GM21529 (cell line): ENCODE data around the gene PDZRN3.
"Not testable (repeated sequence)": the region's sequence is repeated elsewhere in the genome, so short reads cannot be mapped to it uniquely, and the experiment has no call there.

ENCODE experiments used
- ATAC-seq: cut with Tn5 transposase; IDR thresholded peaks from one replicate; pipeline ENCODE4 v1.9.1; 2021; ENCODE audit not compliant: unreplicated experiment

The PDZRN3 gene

DNA sequence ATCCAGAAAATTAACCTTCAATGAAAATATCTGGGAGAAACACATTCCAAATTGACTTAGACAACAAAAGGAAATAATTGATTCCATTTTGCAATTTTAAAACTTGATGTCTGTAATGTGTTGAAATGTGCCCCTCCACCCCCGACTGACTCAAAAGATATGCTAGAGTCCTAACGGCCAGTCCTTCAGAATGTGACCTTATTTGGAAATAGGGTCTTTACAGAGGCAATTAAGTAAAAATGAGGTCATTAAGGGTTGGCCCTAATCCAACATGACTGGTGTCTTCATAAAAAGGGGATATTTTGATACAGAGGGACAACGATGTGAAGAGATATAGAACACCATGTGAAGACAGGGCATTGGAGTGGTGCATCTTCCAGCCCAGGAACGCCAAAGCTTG, 153.9 kb downstream of the PDZRN3 start:
- ATAC-seq: no peak

DNA sequence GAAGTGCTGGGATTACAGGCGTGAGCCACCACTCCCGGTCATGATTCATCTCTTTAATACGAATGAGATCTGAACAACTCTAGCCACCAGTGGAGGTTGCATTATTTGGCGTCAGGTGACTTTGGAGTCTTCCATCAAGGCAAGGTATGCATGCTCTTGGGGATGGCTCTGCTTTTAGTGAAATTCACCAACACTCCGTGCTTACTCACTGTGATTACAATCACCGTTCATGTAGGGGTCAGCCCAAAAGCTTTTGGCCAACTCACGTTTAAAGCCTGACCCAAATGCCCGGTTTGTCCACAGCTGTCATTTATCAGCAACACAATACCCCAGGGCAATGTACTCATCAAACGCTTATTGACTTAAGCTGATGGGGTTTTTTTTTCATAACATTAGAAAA, 155.4 kb downstream of the PDZRN3 start:
- ATAC-seq: no peak

DNA sequence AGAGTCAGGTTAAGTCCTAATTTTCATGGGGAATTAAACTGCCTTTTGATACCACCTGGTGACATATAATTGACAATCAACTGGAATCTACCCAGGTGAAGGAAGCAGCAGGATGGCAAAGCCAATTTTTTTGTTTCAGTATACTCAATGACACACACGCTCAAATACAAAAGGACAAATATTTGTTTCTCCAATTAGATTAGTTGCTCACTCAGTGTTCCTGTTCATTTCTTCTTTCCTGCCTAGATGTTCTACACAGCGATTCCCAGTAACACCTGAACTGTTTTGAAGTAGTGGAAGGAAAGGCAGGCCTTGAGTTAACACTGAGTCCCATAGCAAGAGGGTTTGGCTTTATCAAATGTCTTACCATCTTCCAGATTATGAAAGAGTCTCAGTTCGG, 157.5 kb downstream of the PDZRN3 start:
- no peak for ATAC-seq

DNA sequence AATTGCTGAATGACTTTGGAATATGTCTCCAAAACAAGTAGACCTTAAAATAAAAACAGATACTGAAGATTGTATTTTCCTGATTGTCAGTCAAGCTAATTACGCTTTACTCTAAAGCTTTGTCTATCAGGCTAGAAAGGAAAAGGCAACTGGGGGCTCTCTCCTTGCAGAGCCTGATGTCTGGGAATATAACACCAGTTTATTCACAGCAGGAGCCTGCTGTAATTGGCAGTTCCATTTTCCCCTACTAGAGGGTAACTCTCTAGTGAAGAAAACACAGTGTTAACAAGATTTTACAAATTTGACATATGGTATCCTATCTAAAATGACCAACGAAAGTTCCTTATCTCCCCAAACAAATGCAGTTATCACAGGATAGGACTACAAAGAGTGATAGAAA, 158.8 kb downstream of the PDZRN3 start:
- ATAC-seq: no peak

DNA sequence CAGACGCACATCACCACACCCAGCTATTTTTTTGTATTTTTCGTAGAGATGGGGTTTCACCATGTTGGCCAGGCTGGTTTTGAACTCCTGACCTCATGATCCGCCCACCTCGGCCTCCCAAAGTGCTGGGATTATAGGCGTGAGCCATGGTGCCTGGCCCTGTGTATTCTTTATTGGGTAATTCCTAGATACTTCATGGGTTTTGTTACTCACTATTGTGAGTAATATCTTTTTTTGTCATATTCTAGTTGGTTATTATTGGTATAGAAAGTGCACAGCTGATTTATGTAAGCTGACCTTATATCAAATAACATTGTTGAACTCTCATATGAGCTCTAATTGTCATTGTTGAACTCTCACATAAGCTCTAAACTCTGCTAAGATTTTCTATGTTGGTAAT, 160.6 kb downstream of the PDZRN3 start:
- not testable (repeated sequence) for ATAC-seq

DNA sequence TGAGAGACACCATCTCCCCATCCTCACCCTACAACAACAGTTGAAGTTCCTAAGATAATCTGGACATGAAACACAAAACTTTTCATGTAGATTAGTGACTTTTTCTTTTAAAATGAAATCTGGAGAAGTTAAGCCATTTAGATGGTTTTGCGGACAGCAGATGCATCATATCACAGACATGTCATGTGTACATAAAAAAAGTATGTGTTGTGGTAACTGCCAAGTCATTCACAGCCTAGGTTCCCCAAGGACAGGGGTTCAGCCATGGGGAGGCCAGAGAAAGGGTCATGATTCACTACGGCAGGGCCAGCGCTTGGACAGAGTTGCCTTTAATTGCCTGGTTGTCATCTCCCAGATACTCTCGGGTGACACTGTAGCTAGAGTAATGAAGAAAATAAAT, 163.2 kb downstream of the PDZRN3 start:
- no peak for ATAC-seq

DNA sequence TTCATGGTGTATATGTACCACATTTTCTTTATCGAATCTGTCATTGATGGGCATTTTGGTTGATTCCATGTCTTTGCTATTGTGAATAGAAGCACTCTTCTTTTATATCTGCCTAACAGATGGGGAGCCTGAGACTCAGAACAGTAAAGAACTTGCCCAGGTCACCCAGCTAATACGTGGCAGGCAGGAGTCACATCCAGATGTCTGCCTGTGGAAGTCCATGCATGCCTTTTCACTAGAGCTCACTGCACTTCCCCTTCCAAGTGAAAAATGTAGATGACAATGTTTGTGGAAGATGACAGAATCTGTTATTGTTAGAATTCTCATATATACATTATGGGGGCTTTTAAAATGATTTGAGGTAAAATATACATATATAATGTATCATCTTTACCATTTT, 165.0 kb downstream of the PDZRN3 start:
- ATAC-seq: no peak

DNA sequence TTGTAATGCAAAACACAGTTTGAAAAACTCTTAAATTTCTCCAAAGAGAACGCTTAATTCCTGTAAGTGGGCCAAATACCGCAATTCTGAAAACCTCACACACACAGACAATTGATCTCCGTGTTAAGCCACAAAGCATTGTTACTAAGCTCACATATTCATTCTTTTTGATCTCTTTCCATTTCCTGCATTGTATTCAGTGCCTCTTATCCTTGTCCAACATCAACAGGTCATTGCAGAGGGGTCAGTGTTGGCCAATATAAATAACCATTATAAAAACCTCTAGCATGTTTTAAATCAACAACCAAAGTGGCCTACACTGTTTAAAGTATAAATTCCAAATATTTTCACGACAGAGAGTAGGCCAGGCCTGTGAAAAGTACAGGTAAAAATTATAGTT, 171.1 kb downstream of the PDZRN3 start:
- no peak for ATAC-seq

DNA sequence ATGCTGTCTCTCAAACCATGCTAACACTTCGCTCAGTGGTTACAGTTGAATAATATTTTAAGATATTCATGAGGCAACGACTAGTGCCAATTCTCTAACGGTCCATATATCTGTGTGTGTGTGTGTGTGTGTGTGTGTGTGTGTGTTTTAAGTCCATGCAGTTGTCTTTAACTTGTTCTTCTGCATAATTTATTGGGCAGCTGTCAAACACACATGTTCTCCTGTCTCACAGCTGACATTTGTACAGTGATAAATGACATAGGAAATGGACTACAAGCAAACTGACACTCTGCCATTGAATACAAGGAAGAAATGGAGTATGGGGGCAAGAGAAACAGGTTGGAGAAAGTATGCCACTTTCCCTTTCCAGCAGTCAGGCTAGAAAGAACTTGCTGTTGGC, 172.0 kb downstream of the PDZRN3 start:
- no peak for ATAC-seq

DNA sequence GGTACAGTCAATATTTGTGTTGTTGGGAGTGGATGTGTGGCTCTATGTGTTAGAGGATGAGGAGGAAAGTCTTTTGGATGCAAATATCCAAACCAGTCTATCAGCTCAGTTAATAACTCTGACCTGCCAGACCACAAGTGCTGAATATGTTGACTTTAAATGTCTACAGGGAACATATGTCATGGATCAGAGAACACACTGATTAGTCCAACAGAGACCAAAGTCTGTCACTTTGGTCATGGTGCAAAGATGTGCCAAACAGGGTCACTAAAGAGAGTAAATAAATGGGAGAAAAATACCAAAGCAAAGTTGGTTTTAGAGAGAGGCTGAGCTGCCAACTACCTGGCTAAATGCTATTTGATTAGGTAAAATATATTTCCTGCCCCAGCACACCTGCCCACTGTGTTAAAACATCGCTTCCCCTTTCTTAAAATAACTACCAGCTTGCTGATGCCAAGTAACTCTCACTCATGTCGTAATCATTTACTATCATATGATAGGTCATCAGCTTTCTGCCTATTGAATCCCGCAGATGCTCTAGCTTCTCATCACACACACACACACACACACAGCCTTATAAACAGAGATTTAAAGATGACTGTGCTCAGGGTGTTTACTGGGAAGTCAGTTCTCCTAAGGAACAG, 173.3 kb downstream of the PDZRN3 start:
- ATAC-seq: peak; percentile 21

DNA sequence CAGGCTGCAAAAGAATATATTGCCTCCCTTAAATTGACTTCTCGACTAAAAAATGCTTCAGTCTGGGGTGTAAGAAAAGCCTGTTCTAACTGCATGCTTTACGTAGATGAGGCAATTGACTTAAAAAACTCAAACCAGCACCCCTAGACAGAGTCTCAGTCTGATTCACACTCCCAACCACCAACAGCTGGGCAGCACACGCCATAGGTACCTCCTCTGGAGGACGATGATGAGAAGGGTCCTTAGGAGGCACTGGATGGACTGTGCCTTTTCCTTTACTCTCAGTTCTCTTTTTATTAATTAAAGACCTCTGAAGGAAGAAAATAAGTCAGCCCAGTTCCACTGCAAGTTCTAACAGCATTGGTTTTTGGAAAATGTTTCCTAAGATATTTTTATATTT, 175.0 kb downstream of the PDZRN3 start:
- peak; percentile 43 for ATAC-seq

DNA sequence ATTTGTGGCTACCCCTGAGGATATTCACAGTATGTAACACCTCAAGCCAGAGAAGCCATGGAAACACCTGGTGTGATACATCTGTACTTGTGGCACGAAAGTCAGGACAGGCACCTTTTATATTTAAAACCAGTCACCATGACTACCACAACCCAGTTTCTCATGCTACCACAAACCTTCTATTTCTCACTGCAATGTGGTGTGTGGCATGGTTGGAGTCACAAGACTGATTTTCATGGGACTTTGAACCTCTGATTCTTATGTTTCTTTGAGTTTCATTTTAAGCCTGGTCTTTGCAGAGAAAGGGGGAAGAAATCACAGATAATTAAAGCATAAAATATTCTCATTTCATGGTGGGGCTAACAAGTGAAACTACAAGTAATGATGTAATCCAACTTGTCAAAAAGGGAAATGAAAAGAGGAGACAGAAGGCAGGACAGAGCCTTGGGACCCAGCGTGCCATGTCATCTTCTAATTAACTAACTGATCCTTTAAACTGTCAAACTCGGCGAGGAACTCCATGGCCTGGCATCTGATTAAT, 175.9 kb downstream of the PDZRN3 start:
- ATAC-seq: peak; percentile 82

DNA sequence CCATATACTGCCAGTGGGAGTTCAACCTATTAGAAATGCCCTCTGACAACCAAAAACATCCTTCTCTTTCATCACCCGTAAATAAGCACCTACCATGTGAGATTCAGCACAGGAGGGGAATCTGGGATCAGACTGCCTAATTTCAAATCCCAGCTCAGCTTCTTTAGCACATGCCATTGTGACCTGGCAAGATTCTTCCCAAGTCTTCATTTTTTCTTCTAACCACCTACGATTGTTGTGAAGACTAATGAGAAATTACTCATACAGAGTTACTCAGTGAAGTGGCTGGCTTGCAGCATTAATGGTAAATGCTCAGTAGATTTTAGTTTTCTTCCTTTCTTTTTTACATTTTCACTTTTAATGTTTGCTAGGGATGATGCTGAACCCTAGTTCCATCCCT, 176.7 kb downstream of the PDZRN3 start:
- no peak for ATAC-seq

DNA sequence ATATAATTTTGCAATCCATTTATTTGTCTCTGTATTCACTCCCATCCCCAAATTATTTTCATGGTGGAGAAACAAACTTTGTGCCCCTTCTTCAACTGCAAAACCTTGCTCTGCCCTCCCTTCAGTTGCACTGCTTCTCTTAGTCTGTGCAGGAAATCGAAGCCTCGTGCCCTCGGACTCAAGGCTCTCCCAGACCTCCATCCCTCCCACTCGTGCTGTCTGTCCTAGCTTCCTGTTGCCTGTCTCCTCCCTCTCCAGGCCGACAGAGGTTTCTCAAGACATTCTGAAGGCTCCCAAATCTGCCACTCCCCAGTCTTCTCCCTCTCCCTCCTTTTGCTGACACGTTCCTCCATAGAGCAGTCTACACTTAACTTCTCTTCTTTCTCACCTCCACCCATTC, 177.6 kb downstream of the PDZRN3 start:
- no peak for ATAC-seq

DNA sequence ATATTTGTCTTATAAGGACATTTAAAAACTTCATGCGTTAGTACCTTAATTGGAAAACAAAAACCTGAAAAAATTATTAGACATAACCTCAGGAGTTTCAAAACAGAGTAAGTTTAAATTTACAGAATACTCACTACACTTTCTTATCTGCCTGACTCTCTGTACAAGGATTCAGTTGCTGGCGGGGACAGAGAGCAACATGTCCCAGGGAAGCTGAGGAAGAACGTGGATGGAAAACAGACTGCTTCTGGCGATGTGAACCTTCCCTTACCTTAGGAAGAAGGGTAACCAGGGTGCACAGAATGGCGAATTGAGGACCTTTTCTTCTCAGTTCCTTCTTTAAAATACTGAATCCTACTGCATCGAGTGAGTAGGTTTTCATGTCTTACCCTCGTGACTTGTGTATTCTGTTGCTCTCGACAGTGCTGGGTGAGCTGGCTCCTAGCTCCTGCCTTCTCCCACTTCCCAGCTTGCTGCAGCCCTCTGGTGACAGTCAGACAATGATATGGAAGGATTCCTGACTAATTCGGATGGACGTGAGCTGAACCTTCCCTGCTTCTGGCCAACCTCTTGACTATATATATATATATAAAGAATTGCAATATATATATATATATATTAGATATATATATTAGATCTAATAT, 178.2 kb downstream of the PDZRN3 start:
- ATAC-seq: no peak

DNA sequence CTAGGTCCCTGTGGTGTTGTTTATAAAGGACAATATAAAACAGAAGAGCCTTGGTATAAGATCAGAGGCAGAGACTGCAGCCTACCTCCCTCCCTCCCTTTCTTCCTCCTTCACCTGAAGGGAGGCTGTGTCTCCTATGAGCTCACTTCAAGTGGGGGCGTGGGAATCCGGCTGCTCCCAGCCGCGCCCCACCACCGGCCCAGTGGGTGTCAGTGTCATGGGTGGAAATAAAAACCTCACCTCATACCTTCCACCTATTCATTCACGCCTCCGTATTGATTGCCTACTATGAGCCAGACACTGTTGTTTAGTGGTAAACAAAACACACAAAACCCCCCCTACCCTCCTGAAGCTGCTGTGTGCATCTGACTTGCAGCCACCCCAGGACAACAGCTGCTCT, 181.9 kb downstream of the PDZRN3 start:
- no peak for ATAC-seq

DNA sequence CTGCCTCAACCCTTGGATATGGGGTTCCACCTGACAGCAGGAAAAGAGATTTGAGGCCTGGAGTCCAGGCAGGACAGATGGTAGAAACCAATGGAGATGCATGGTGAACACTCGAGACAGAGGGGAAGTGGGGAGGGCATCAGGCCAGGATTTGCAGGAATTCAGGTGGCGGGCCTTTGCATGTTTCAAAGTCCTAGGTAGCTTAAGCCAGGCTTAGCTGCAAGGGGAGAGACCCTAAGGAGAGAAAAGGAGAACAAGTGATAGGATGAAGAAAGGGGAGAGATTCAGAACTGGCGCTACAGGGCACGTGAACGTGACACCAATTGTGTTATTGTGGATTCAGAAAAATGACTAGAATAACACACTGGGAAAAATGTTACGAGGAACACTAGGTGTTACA, 182.6 kb downstream of the PDZRN3 start:
- ATAC-seq: no peak

DNA sequence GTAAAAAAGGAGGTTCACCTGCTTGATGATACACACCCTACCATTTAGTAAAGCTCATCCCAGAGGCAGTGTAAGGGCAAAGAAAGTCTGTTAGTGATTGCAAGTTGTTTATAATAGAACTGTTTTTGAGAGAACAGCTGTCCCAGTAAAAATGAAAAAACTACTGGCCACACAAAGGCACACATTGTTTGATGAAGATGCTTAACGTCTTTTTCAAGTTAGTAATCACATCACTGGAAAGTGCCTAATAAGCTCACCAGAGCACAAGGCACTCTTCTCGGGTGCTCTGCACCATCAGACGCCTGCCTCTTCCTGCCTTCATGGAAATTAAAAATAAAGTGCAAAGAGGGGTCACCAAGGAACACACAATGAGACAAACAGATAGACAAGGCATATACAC, 186.9 kb downstream of the PDZRN3 start:
- no peak for ATAC-seq

DNA sequence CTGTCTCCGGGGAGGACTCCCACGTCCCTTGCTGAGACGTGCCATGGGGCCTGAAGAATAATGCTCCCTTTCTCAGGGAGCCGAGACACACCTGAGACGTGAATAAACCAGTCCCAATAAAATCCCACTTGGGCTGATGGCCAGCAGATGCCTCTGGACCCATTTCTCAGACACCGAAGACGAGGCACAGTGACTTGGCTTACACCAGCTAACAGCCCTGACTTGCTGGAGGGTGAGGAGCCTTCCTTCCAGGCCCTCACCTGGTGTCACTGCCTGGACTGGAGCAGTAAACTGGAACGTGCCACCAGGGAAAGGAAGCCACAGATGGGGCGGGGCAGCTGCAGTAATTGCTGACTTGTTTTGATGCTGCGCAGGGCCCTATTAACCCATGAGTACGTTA, 189.7 kb downstream of the PDZRN3 start:
- ATAC-seq: no peak

DNA sequence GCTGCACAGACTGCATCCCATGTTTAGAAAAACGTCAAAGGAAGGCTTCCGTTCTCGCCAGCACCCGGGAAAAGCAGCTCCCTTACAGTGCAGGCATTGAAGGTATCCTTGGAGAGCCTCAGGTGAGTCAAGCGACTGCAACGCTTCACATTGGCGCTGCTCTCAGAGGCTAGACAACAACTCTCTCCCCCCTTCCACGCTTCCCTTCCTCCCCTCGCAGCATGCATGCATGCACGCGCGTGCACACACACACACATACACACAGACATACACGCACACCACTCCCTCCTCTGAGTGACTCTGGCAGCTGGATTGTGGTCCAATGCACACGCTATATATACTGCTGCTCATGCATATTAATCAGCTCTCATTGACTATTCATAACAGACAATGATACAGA, 191.1 kb downstream of the PDZRN3 start:
- ATAC-seq: no peak

DNA sequence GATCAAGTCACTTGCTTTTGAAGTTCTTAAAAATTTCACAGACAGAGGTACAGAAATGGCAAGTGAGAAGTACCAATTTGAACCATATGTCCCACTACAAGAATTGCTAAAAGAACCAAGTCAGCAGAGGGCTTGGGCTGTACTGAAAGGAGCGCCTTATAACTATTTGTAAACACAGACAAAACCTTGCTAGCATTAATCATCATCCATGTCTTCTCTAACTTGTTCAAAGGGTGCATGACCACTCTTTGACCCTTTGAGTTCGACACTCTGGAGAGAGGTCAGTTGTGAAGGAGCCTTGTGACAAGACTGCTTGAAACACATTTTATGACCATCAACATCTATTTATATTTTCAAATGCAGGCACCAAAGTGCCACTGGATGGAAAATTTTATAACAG, 191.7 kb downstream of the PDZRN3 start:
- no peak for ATAC-seq

DNA sequence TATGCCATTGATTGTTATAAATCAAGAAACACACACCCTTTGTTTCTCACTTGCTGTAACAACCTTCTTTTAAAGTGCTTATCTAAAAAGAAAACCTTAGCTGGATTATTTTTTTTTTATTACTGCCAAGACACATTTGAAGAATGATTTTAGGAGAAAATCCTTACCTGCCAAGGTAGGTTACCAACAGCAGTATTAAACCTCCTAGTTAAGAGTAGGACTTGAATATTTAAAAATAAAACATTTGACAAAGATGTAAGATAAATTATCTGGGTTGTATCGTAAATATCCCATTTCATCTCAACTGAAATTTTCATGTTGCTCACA, 192.1 kb downstream of the PDZRN3 start:
- no peak for ATAC-seq
